DND-41 (cell line): Measurements from ENCODE around the gene PTCHD1.

Experiments
- CTCF ChIP-seq: IDR thresholded peaks from 2 replicates; pipeline ENCODE4 v1.5.1; 2012; ENCODE audit warnings: borderline replicate concordance, low read length, moderate library complexity, mild to moderate bottlenecking; ENCODE audit not compliant: poor library complexity, severe bottlenecking; ENCODE audit errors: extremely low read depth
- EZH2 ChIP-seq: IDR thresholded peaks from 3 replicates; pipeline ENCODE4 v1.6.1; 2012; ENCODE audit warnings: borderline replicate concordance, low read depth, mild to moderate bottlenecking, moderate library complexity, low read length, inconsistent platforms; ENCODE audit not compliant: severe bottlenecking

GRCh38 chrX:23312136-23312535, 22.5 kb upstream of the PTCHD1 start:
- TF ChIP-seq CTCF (no peak), EZH2 (no peak)
